Upper lobe of right lung (tissue), 1 donor: ENCODE data around the gene IRX6. TPM values are rescaled to one million over a fixed set of nuclear protein-coding genes. Genes with fewer than 3 reads are reported as not detected.

Experiments used
- ATAC-seq: fragments of 200-7000 bp; cut with Tn5 transposase; one replicate; pipeline ENCODE4 v1.9.1; 2020; ENCODE audit warnings: mild to moderate bottlenecking, moderate library complexity
- DNase-seq: peaks from one replicate; pipeline ENCODE4 v3.0.0-alpha.2; 2020
- H3K27ac ChIP-seq: fragments of 200-600 bp; one replicate; pipeline ENCODE4 v1.8.0; 2022
- H3K27me3 ChIP-seq: fragments of 200-600 bp; one replicate; pipeline ENCODE4 v1.8.0; 2022; ENCODE audit warnings: mild to moderate bottlenecking
- H3K36me3 ChIP-seq: fragments of 200-600 bp; one replicate; pipeline ENCODE4 v1.8.0; 2022
- H3K4me1 ChIP-seq: fragments of 200-600 bp; one replicate; pipeline ENCODE4 v1.8.0; 2022
- H3K4me3 ChIP-seq: fragments of 200-600 bp; one replicate; pipeline ENCODE4 v1.8.0; 2022; ENCODE audit warnings: mild to moderate bottlenecking
- H3K9me3 ChIP-seq: fragments of 200-600 bp; one replicate; pipeline ENCODE4 v1.8.0; 2022
- CTCF ChIP-seq: fragments of 200-600 bp; IDR thresholded peaks from one replicate; pipeline ENCODE4 v1.8.0; 2022; ENCODE audit warnings: antibody characterized with exemption
- intact Hi-C: fragments of 100-400 bp; cut with DNase I; formaldehyde crosslinking; loops from one replicate; pipeline ENCODE4 v1.11.0; 2022
- total RNA-seq: library from RNA; stranded (reverse); fragmentation: NEBNext Ultra II Directional; extraction: Animal tissue kit (Norgen Biotek cat#: 25700); gene quantifications from one replicate; pipeline ENCODE4 v1.2.1, GENCODE V29; 2021
- donor health status: DM: no; HTN: yes; CAD: no; lungs with severe emphysema.

IRX6 gene
- total RNA-seq, 1 donor from 2014 or later = 13.0 TPM

- ATAC-seq = peak; percentile 74
- DNase-seq = no peak
- Histone ChIP-seq H3K36me3 (no peaks in the 10 kb centered on the region), H3K4me1 (no peaks in the 10 kb centered on the region), H3K27me3 (peaks cover 26% of the 10 kb centered on the region), H3K4me3 (no peak overlapping the region), H3K9me3 (no peaks in the 10 kb centered on the region), H3K27ac (no peak overlapping the region)
- intact Hi-C loops = no loop called here
- TF ChIP-seq CTCF = no peak
These were observed 44.0 kb downstream of the IRX6 start for GRCh38 chr16:55367866-55368603.

GRCh38 chr16:55369151-55369550 lies 45.1 kb downstream of the IRX6 start:
- Histone ChIP-seq H3K4me1 (no peaks in the 10 kb centered on the region), H3K27me3 (peaks cover 26% of the 10 kb centered on the region), H3K4me3 (no peak overlapping the region), H3K36me3 (no peaks in the 10 kb centered on the region), H3K27ac (no peak overlapping the region), H3K9me3 (no peaks in the 10 kb centered on the region)
- intact Hi-C loops = no loop called here
- TF ChIP-seq CTCF = no peak
- no peak for DNase-seq
- no peak for ATAC-seq

GRCh38 chr16:55370762-55371482 lies 46.9 kb downstream of the IRX6 start:
- no peaks in the 10 kb centered on the region for H3K9me3 ChIP-seq
- intact Hi-C loops = no loop called here
- peak; percentile 43 for TF ChIP-seq CTCF
- H3K36me3 ChIP-seq = no peaks in the 10 kb centered on the region
- H3K4me3 ChIP-seq = no peak overlapping the region
- H3K4me1 ChIP-seq = no peaks in the 10 kb centered on the region
- peaks cover 20% of the 10 kb centered on the region for H3K27me3 ChIP-seq
- no peak overlapping the region for H3K27ac ChIP-seq
- DNase-seq = peak; percentile 80
- ATAC-seq = peak; percentile 89

- DNase-seq = no peak
- Histone ChIP-seq H3K4me3 (no peak overlapping the region), H3K36me3 (no peaks in the 10 kb centered on the region), H3K4me1 (no peaks in the 10 kb centered on the region), H3K27ac (no peak overlapping the region), H3K9me3 (no peaks in the 10 kb centered on the region), H3K27me3 (peaks cover 20% of the 10 kb centered on the region)
- ATAC-seq = no peak
- TF ChIP-seq CTCF = no peak
- intact Hi-C loops = no loop called here
These were observed 48.9 kb downstream of the IRX6 start for GRCh38 chr16:55372792-55373488.

- H3K4me3 ChIP-seq = no peak overlapping the region
- intact Hi-C loops = no loop called here
- H3K4me1 ChIP-seq = no peaks in the 10 kb centered on the region
- H3K36me3 ChIP-seq = no peaks in the 10 kb centered on the region
- ATAC-seq (no peak), DNase-seq (no peak)
- H3K27me3 ChIP-seq = peaks cover 20% of the 10 kb centered on the region
- no peak for TF ChIP-seq CTCF
- H3K27ac ChIP-seq = no peak overlapping the region
- H3K9me3 ChIP-seq = no peaks in the 10 kb centered on the region
These were observed 49.5 kb downstream of the IRX6 start for GRCh38 chr16:55373489-55373832.
